Smooth muscle cell of the brain vasculature (primary cell): Measurements from ENCODE around the gene MYO1B.

Source experiments
- DNase-seq: peaks from one replicate; pipeline ENCODE4 v3.0.0-alpha.2; 2012; ENCODE audit warnings: low read depth, low spot score

Gene MYO1B

DNA sequence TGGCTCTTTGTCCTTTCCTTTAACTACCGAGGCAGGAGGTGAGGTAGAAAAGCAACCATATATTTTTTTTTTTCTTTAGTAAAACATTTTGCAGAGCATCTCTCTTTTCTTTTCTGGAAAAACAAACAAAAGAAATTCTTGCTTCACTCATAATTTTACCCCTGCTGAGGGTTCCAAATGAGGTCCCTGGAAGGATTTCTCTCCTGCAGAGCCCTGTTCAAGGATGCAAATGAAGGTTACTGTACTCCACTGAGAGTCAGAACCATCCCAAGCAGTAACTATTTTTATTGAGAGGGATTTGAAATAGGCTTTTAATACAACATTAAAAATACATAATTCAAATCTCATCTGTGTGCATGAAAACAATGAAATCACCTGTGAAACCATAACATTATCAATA, 19.5 kb upstream of the MYO1B start:
- DNase-seq = no peak

DNA sequence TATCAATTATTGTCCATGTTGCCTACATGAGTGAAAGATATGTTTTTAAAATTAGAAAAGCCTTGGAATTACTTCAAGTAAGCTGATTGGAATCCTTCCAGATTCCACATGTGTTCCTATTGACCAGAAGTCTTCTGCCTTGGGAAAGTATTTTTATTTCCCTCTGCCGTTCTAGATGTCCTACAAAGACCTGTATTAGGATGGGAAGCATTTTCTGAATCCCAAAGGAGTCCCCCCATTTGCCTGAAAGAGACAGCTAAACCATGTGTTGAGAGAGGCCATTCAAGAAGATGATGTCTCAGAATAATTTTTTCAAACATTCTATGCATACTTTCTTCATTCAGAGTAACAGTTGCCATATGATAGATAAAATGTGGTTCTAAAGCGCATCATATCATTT, 19.0 kb upstream of the MYO1B start:
- DNase-seq = no peak

DNA sequence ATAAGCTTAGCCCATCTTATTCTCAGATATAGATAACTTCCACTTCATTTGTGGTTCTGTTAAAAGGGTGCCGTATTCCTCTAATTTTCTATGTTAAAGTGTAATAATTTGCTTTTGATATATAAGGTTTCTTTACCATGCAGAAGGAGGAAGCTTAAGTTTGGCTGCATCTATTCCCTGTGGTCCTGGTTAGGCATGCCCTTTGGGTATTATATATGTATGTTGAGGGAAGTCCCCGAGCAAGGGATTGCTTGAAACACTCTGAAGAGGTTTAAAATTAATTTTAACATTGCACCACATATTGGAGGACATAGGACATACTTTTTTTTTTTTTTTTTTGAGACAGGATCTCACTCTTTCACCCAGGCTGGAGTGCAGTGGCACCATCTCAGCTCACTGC, 16.9 kb upstream of the MYO1B start:
- no peak for DNase-seq

DNA sequence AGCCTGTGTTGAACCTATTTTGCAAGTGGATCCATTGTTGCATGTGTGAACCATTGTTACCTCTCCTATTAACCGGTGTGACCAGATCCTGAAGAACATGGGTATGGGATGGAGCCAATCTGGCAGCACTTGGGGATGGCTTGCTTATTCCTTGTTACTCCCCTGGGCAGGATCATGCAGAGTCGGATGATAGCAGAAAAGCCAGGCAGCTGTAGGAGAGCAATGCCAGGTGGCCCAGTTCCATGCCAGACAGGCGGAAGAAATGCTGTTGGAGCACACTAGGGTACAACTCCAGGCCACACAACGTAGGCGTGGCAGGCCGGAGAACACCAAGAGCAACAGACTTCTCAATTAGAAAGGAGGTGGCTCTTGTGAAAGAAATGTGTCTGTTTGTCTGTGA, 16.3 kb upstream of the MYO1B start:
- no peak for DNase-seq

DNA sequence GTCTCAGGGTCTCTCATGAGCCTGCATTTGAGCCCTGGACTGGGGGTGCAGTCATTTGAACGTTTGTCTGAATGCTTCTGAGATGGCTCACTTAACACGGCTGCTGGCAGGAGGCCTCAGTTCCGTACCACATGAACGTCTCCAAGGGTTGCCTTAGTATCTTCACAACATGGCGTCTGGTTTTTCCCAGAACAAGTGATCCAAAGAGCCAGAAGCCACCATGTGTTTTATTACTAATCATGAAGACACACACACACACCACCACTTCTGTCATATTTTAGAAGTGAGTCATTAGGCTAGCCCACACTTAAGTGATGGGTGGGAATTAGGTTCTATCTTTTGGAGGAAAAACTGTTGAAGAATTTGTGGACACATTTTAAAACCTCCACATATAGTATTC, 15.0 kb upstream of the MYO1B start:
- DNase-seq = no peak

DNA sequence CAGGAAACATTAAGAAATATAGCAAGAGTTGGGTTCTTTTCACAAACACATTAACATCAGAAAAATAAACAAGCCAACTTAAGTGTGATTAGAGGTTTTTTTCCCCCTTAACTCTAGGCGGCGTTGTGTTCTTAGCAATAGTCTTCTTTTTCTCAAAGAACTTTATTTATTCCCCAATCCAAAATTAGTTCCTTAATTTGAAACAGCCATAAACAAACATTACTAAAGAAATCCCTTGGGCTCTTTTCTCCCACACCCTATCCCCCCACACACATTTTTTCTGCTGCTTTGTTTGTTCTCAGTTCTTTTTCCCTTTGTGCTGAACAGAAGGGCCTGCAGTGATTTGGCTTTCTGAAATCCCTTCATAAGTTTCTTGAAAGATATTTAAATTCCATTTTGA, 13.2 kb upstream of the MYO1B start:
- no peak for DNase-seq

DNA sequence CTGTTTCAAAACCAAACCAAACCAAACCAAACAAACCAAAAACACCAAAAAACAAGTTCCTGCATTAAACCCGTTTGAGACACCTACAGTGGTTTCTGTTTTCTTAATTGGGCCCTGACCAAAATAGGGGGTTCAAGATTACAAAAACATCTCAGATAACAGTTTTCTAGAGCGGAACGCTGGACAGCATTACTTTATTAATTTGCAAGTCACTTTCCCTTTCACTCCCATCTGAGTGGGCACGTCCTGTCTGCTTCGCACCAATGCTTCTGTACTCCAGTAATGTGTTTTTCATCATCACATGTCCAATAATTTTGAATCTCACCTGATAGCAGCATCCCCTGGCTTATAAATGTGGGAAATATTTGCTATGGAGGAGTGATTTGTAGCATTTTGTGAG, 11.7 kb upstream of the MYO1B start:
- DNase-seq = no peak

DNA sequence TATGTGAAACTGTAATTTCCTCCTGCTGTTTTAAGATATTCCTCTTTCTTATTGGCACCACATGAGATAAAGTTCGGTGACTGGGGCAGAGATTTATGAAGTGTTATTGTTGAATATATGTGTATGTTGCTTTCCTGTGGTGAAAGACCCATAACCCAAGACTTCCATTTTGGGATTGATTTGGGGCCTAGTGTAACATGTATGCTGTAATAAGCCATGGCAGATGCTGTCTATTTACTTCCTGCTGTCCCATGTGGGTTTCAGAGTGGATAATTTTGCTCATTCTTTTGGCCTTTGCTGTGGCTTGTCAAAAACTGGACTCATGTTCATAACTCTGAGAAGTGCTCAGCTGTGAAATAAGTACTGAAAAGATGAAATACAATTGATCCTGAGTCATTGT, 10.8 kb upstream of the MYO1B start:
- DNase-seq = no peak

DNA sequence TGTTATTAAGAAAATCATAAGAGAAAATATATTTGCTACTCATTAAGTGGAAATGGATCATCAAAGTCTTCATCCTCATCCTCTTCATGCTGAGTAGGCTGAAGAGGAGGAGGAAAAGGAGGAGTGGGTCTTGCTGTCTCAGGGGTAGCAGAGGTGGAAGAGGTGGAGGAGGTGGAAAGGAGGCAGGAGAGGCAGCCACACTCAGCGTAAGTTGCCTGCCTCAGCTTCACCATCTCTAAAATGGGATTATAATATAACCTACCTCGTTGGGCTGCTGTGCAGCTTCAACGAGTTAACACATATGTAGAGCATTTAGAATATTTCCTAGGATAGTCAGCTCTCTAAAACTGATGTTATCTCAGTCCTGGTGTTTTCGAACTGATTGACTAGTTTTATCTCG, 4.3 kb upstream of the MYO1B start:
- DNase-seq = no peak

DNA sequence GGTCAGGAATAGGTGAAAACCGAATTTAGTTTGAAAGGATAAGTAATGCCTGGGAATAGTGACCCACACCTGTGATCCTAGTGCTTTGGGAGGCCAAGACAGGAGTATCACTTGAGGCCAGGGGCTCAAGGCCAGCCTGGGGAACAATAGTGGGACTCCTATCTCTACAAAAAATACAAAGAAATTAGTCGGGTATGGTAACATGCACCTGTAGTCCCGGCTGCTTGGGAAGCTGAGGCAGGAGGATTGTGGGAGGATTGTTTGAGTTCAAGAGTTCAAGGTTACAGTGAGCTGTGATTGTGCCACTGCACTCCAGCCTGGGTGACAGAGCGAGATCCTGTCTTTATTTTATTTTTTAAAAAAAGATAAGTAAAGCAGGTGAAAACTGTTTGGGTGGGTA, 3.8 kb upstream of the MYO1B start:
- DNase-seq = no peak

DNA sequence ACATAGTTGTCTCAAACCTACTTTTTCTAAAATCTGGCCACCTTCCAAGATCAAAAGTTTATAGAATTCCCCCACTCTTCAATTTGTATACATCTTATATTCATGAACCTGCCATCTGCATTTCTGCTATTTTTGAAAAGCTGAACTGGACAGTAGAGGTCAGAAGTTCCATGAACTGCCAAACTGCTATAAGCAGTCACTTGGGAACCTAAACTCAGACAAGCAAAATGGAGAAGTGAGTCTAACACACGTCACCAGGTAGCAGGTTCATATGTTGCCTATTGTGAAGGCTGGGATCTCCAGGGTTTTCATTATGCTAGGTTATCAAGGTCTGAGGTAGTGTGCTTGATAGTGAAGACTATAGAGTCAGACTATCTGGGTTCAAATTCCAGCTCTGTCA, 2.0 kb upstream of the MYO1B start:
- no peak for DNase-seq

DNA sequence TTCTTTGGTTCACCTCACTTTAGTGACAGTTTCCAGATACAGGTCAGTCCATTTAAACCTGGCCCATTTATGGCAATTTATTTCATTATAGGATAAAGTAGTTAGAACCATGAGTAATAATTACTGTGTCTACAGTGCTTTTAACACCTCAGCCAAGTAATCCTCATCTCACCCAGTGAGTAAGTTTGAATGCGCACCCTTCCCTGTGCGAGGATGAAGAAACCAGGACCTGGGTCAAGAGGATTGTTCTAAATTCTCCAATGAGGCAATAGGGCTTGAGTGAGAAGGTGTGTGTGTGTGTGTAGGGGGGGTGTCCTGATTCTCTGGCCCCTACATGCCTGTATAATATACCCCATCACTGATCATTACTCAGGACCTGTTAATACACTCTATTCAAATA, 854 bp upstream of the MYO1B start:
- no peak for DNase-seq

DNA sequence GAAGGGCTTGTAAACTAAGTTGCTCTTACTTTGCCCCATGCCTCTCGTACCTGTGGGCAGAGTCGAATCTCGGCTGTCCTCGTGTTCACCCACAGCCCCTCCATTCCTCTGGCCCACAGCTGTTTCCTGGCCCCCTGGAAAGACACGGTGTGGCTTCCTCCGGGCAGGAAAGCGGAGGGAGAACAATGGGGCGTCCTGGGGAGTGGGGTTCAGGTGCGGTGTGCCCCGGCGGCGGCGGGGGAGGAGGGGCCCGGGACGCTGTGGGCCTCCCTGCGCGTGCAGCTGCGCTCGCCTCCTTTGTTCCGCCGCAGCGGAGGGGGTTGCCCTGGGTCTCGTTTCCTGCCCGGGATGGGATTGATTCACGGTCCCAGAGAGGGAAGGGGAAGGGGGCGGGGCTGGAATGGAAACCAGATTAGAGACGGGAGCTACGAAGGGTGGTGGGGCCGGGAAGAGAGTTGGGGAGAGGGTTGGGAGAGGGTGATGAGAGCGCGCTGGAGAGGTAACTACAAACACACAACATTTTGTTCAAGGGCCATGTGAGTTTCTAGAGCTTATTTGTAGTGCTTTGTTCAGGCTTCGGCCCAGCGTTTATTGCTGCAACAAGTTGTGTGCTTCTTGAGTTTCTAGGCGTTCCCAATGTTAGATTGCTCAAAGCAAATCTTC, 796 bp downstream of the MYO1B start:
- no peak for DNase-seq

DNA sequence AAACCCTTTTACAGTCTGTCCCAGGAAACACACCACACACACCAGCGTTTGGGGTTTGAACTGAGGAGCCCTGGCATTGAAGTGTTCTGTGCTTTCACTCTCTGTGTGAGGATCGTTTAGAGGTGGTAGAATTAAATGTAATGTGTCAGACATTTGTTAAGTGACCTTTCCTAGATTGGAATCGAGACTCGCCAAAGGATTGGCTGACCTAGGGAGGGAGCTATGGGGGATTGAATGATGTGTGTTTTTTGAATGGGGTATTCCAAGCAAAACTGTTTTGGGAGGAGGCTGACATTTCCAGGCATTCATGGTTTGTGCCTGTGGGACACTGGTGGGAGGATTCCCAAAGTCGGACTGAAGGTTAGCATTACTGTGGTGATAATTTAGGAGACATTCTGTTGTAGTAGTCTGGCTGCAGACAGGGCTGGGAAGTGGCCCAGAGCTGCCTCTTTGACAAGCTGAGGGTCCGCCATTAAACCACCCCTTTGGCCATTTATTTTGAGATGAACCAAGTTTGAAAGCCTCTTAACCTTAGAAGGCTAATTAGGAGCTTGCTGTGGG, 1.7 kb downstream of the MYO1B start:
- DNase-seq = no peak

DNA sequence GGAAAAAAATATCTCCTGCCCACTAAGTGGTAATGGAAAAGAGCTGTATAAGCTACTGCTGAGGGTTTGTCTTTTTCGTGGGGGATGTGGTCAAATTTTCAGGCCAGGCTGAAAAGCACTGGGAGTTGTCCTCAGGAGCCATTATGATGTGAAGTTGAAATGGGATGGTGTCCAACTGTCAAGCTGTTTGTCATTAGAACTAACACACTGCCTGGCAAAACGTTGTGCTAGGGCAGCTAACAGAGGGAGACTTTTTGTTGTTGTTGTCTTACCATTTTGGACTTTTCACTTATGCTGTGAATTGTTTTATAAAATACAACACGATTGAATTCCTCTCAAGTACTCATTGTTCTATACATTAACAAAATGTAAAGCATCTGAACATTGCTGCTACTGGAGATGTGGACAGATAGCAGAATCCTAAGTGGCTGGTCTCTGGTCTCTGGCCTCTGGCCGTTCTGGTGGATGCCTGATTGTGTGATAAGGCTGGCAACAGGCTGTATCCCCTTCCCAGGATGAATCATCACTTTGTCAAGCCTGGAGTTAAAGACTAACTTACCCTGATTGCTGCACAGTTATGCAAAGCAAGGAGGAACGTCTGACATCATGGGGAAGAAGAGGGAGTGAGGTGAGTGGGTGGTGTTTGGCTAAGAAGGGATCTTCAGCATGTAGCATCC, 2.3 kb downstream of the MYO1B start:
- no peak for DNase-seq

DNA sequence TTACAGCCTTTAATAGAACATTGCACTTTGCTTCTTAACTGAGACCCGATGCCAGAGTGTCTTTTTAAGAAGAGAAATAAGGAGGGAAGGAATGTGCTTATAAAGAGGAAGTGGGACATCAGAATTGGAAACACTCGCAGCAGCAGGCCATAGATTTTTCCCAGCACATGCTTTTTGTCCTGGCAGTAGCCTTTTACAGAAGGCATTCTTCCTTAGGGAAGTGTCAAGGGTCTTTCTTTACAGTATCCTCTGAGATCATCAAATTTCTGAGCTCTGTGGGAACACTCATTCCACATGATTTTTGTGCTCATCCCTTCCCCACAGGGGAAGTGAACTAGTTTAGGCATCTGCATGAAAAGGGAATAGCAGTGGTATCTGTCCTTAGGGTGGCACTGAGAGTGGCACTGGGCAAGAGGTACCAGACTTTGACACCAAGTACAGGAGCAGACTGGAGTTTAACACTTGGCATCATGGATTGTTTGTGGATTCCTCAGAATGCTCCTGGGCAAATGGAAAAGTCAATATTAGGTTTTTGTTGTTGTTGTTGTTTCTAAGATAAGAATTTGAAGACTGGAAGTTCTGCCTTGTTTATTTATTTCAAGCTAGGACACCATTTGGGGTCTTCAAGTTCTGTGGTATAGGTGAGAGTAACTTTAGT, 4.1 kb downstream of the MYO1B start:
- DNase-seq = no peak

DNA sequence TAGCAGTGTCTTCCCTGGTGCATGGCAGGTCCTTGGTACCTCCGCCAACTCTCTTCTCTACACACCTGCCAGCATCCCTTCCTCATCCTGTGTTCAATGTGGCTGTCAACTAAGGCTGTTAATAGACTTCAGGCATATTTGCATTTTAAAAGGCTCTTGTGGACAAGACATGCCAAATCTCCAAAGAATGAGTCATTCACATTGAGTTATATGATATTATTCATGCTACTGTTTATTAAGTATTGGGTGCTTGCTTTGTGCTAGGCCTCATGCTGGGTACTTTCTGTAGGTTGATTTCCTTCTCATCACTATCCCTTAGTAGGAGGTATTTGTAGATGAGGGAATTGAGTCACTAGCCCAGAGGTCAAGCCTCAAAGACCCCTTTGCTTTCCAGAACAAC, 5.2 kb downstream of the MYO1B start:
- no peak for DNase-seq

DNA sequence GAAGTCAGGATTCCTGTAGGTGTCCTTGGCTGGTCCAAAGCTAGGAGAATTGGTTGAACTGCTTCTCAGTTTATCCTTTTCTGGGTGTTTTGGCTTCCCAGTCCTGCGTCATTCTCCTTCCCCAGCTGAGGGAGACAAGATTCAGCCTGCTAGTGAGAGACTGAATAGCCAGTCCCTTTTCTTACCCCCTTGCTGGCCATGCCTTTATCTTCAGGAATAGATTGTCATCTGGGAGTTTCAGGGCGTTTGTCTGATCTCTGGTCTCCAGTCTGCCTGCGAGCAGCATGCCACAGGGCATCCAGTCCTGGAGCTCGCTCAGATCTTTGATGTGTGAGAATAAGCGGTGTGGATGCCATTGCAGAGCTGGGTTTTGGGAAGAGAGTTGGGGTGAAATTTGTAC, 5.8 kb downstream of the MYO1B start:
- no peak for DNase-seq

DNA sequence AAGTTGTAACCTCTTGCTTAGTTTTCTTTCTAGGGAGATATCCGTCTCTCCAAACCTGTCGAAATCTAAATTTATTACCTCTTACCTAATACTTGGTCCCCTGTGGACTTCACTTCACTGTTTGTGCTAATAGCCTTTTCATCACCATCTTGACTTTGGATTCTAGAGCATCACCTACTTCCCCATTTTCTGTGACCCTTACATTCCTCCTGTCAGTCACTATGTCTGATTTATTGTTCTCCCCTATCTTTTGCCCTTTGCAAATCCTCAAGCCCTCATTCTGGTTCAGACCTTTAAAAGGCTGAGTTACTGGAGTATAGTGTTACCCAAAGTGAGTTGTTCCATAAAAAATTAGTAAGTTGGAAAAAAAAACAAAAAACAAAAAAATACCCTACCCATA, 7.5 kb downstream of the MYO1B start:
- DNase-seq = no peak

DNA sequence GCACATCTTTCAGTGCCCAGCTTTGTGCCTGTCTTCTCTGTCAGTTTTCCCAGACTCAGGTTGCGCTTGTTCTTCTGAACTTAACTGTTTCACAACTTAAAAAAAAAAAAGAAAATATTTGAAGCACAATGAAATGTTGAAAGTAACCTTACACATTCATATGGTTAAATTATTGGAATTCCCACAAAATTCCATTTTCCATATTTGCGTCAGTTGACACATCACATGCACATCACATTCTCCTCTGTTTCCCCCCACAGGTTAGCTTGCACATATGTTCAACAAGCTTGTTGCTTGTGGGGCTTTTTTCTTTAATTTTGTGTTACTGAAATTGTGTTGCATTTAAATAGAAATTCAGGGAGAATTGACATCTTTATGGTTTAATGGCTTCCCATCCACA, 8.3 kb downstream of the MYO1B start:
- no peak for DNase-seq

DNA sequence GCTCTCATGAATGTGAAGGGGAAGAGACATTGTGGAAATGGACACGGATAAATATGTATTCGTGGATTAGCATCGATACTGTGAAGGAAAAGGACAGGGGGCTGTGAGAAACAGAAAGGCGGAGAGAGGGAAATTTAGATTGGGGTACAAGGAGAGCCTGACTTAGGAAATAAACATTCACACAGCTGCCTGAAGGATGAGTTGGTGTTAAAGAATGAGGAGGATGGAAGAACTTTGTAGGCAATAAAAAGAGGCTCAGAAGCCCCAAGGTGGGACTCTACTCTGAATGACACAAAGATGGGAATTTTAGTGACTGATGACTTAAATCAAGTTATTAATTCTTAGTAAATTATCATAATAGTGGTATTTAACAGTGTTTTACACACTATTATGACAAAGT, 10.1 kb downstream of the MYO1B start:
- DNase-seq = no peak

DNA sequence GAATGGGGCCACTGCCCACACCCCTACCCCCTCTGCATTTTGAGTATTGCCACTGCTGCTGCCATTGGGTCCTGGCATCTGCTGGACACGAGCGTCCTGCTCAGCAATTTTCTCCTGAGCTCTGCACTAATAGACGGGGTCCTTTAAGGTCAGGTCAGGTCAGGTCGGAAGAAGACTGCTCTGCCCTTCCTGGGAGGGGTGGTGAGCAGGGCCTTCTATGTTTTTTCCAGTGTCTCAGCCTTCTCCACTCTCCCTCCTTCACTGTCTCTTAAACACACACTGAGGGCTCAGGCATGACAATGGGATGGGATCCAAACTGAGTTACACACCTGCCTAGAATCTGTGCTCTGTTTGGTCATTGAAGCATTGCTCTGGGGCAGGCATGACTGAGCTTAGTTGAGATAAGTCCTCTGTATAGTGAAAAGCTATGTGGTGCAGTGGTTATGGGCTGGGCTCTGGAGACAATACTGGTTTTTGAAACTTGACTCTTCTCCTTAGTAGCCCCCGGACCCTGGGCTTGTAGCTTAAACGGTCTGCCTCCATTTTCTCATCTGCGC, 10.6 kb downstream of the MYO1B start:
- DNase-seq = no peak

DNA sequence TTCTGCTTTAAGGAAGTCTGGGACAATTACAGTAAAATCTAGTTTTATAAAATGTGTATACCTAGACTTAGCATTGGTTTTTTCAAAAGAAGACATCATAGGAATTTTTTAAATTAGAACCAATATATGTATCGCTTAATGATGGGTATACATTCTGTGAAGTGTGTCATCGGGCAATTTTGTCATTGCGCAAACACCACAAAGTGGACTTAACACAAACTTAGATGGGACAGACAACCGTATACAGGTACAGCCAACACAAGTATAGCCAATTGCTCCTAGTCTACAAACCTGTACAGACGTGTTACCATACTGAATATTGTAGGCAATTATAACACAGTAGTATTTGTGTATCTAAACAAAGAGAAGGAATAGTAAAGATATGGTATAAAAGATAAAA, 12.7 kb downstream of the MYO1B start:
- DNase-seq = no peak
